ENCODE measurements around the gene CASP8AP2.
"Not testable (repeated sequence)": the region's sequence is repeated elsewhere in the genome, so short reads cannot be mapped to it uniquely, and the experiment has no call there.

CASP8AP2 gene

DNA sequence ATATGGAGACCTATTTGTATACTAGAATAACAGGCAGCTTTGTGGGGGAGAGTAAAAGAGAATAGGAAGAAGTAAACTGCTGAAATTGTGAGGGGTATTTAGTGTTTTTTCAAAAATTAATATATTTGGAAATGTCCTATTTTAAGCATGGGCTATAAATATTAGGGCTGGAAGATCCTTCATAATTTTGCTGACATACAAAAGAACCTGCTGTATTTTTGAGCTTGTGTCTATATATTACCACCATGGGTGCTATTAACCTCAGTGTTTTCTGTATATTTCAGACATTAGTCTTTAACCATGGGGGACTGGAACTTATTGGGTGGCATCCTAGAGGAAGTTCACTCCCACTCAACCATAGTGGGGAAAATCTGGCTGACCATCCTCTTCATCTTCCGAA, 64.5 kb downstream of the CASP8AP2 start, which contains the start of gene GJA10:
GJA10 (plus strand) TSS at position 301 of the 400 bp plus-strand sequence; CDS start at position 301, 0 bp downstream.
- no peak for DNase-seq (ENCODE audit: low read depth)
- TF ChIP-seq, protein P1, sequence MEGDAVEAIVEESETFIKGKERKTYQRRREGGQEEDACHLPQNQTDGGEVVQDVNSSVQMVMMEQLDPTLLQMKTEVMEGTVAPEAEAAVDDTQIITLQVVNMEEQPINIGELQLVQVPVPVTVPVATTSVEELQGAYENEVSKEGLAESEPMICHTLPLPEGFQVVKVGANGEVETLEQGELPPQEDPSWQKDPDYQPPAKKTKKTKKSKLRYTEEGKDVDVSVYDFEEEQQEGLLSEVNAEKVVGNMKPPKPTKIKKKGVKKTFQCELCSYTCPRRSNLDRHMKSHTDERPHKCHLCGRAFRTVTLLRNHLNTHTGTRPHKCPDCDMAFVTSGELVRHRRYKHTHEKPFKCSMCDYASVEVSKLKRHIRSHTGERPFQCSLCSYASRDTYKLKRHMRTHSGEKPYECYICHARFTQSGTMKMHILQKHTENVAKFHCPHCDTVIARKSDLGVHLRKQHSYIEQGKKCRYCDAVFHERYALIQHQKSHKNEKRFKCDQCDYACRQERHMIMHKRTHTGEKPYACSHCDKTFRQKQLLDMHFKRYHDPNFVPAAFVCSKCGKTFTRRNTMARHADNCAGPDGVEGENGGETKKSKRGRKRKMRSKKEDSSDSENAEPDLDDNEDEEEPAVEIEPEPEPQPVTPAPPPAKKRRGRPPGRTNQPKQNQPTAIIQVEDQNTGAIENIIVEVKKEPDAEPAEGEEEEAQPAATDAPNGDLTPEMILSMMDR (conservative IDR thresholded peaks at IDR 0.05; ENCODE audit: control insufficient read depth, insufficient read depth, low read depth, low read length): no peak
- no peak within 1 kb of the TSS for H3K4me3 ChIP-seq (ENCODE audit: control insufficient read depth, low read depth, low read length)

DNA sequence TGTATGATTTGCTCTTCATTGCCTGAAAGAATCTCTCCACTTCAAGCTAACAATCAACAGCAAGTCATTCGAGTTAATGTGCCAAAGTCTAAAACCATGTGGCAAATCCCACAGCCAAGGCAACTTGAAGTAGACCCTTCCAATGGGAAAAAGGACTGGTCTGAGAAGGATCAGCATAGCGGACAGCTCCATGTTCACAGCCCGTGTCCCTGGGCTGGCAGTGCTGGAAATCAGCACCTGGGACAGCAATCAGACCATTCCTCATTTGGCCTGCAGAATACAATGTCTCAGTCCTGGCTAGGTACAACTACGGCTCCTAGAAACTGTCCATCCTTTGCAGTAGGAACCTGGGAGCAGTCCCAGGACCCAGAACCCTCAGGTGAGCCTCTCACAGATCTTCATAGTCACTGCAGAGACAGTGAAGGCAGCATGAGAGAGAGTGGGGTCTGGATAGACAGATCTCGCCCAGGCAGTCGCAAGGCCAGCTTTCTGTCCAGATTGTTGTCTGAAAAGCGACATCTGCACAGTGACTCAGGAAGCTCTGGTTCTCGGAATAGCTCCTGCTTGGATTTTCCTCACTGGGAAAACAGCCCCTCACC, 65.7 kb downstream of the CASP8AP2 start:
- H3K4me3 ChIP-seq (ENCODE audit: control insufficient read depth, low read depth, low read length): no peak overlapping the region
- DNase-seq (ENCODE audit: low read depth): peak; percentile 54
- TF ChIP-seq, protein P1 (conservative IDR thresholded peaks at IDR 0.05; ENCODE audit: control insufficient read depth, insufficient read depth, low read depth, low read length): no peak

DNA sequence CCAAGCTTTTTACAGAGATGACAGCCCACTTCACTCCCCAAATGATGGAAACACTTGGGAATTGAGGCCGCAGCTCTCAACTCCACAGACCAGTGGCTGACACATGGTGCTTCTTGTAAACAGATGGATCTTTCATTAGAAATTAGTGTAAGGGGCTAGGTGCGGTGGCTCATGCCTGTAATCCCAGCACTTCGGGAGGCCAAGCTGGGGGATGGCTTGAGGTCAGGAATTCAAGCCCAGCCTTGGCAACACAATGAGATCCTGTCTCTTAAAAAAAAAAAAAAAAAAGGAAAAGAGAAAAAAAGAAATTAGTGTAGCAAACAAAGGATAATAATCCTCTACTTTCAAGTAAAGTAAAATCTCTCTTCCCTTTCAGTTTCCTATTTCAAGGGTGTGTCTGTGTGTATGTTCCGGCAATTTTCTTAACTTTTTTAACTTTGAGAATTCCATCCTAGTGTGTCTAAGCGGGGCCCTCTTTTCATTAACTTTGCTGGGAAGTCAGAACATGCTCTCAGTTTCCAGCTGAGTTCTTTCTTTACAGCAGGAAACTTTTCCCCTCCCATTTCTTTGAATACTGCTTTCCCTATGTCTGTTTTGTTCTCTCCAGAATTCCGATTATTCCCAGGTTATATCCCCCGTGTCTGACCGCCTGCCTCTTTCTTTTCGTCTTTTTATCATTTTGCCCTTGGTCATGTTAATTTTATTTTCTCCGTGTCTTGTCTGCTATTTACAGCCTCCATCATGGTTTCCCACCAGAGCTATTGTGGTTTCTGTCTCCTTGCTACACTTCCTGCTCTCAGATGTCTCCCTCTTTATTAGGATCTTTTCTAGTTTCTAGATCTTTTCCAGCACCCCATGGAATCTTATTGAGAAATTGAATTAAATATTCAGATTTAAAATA, 80.6 kb downstream of the CASP8AP2 start:
- H3K4me3 ChIP-seq (ENCODE audit: control insufficient read depth, low read depth, low read length); DNase-seq (ENCODE audit: low read depth): not testable (repeated sequence)

DNA sequence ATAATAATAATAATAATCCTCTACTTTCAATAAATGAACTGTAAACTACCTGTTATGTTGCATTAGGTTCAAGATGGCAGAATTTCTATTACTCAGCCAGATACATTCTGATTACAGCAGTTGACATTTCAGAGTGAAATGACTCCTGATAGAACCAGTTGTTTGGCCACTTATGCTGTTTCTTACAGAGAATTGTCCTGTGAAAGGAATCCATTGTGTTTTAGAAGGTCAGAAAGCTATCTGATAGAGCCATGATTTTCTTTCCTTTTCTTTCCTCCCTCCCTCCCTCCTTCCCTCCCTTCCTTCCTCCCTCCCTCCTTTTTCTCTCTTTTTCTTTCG, 81.2 kb downstream of the CASP8AP2 start:
- H3K4me3 ChIP-seq (ENCODE audit: control insufficient read depth, low read depth, low read length): no peak overlapping the region
- TF ChIP-seq, protein P1 (conservative IDR thresholded peaks at IDR 0.05; ENCODE audit: control insufficient read depth, insufficient read depth, low read depth, low read length): no peak
- no peak for DNase-seq (ENCODE audit: low read depth)

DNA sequence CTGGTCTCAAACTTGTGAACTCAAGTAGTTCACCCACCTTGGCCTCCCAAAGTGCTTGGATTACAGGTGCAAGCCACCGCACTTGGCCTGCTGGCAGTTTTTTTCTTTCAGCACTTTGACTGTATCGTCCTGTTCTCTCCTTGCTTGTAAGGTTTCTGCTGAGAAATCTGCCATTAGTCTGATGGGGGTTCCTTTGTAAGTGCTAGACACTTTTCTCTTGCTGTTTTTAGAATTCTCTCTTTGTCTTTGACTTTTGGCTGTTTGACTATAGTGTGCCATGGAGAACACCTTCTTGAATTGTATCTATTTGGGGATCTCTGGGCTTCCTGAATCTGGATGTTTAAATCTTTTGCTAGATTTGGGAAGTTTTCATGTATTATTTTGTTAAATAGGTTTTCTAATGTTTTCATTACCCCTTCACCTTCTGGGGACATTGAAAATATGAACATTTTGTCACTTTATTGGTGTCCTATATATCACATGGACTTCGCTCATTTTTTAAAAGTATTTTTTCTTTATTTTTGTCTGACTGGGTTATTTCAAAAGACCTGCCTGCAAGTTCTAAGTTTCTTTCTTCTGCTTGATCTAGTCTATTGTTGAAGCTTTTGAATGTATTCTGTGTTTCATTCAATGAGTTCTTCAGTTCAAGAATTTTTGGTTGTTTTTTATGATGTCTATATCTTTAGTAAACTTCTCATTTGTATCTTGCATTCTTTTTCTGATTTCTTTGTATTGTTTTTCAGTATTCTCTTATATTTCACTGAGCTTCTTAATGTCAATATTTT, 86.6 kb downstream of the CASP8AP2 start:
- DNase-seq (ENCODE audit: low read depth): no peak
- TF ChIP-seq, protein P1 (conservative IDR thresholded peaks at IDR 0.05; ENCODE audit: control insufficient read depth, insufficient read depth, low read depth, low read length): no peak
- H3K4me3 ChIP-seq (ENCODE audit: control insufficient read depth, low read depth, low read length): no peak overlapping the region

DNA sequence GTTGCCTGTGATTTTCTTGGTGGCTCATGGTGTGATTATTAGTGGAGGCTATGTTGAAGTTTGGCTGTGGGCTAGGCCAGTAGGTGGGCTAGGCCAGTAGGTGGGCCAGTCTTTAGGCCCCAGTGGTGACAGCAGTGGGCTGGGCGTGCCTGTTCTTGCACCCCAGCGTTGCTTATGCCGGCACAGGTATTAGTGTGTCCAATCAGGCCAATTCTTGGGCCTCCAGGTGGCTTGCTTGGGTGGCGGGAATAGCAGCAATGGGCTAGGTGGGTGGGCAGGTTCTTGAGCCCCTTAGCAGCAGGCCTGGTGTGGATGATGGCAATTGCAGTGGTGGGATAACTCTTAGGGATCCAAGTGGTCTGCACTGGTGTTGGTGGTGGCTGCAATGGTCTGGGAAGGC, 87.5 kb downstream of the CASP8AP2 start:
- no peak for DNase-seq (ENCODE audit: low read depth)
- H3K4me3 ChIP-seq (ENCODE audit: control insufficient read depth, low read depth, low read length): no peak overlapping the region
- TF ChIP-seq, protein P1 (conservative IDR thresholded peaks at IDR 0.05; ENCODE audit: control insufficient read depth, insufficient read depth, low read depth, low read length): no peak

Measured in fibroblast of mammary gland (primary cell).